GM21447 (cell line): Measurements from ENCODE around the gene DPY19L2.
"Not testable (repeated sequence)": the region's sequence is repeated elsewhere in the genome, so short reads cannot be mapped to it uniquely, and the experiment has no call there.

Source experiments
- ATAC-seq: cut with Tn5 transposase; IDR thresholded peaks from one replicate; pipeline ENCODE4 v1.9.1; 2021; ENCODE audit not compliant: unreplicated experiment

Gene DPY19L2

DNA sequence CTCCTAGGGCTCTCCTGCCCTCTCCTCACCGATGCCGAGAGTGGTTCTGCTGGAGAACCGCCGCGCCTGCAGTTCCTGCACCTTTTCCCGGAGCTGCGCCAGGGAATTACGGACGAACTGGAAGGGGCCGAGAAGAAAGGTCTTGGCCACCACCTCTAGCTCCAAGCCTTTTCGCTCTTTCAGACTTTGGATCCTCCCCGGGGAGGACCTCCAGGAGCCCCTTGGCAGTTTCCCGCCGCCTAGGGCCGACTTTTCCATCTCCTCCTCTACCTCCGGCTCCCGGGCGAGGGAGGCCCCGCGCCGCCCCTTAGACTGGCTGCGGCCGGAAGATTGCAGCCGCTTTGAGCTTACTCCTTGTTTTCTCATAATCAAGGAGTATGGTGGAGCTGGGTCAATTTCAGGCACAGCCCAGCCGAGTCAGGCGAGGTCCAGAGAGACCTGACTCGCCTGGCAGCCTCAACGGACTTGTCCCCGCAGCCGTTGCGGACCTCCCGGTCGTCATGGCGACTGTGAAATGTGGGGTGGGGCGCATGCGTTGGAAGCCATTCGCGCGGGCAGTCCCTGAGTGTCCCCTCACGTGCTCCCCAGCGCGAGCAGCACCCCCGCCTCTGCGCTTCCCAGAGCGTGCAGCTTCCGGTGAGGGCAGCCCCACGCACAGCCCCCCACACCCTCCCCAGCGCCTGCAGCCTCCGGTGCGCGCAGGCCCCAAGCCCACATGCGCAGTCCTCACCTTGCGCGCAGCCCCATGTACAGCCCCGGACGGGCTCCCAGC is at the start of gene DPY19L2:
TSS of gene DPY19L2 (minus strand) at position 466 of the 772 bp plus-strand sequence. CDS start at position 366, 100 bp downstream.
- peak; percentile 74 for ATAC-seq

DNA sequence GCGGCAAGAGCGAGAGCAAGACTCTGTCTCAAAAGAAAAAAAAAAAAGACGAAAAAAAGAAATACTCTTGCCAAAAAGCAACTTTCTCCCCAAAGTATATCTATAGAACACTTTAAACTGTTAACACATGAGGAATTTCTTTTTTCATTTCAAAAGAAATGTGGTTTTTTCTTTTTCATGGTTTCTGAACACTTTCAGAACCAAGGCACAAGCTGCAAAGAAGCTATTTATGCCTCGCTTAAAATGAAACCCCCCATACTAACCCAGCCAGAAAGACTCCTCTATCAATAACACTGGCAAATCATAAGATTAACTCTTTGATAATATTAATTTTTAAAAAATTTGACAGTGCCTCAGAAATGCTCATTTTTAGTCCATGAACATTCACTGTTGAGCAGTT is 48.6 kb upstream of the DPY19L2 start:
- not testable (repeated sequence) for ATAC-seq

- ATAC-seq, result not testable (repeated sequence)
Measured at GRCh38 chr12:63715107-63715625, 46.9 kb upstream of the DPY19L2 start.

DNA sequence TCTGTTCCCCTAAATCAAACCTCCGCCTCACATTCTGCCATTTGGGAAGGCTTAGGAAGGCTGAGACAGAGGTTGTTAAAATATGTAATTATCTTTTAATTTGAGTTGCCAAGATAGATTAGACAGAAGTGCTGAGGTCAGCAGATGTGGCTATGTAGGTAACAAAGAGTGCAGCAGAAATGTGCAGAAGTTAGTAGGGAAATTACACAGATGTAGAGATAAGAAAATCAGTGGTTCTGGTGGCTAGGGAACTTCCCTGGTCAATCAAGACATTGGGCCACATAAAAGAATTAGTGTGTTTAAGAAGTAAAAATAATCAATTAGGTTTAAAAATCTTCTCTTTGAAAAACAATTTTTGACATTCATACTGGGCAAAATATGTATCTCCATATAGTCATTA is 46.1 kb upstream of the DPY19L2 start:
- ATAC-seq, result not testable (repeated sequence)

DNA sequence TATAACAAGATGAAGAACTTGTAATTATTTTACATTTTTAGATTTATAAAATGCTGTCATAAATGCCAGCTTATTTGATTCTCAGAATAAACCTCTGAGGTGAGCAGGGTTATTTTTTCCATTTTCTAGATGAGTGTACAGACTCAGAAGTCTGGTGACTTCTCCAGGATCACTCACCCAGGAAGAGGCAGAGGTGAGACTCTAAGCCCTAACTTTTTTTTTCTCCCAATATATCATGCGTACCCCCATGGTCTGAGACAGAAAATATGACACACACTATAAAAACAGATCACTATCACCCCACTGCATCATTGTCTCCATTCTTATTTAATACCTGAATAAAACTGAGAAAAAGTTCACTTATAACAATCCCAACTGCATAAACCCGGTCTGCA is 45.4 kb upstream of the DPY19L2 start:
- ATAC-seq, result not testable (repeated sequence)

DNA sequence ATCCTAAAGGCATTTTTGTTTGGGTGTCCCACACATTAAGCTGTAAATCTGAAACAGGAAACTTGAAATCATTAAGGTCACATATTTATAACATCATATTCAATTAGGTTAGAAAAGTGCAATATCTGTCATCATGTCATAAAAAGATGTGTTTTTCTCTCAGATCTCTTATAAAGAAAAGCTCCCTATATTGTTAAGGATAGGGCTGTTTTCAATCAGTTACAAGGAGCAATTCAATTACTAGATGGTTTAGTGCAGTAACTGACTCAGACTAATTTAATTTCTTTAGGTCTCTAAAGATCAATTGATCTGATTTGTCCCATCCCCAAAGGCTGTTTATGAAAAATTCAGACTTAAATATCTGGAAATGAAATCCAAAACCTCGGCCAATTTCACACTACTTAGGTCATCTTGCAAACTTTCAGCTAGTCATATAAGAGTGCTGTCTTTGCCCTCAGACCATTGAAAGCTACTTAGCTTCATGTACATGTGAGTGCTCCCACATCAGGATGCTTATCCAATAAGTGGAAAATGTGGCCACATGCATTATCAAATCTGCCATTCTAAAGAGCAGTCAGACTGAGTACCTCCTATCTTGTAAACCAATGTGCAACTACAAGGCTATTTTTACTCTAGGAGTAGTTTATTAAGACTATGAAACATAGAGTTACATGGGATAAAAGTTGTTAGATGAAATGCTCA is 44.8 kb upstream of the DPY19L2 start:
- not testable (repeated sequence) for ATAC-seq

GRCh38 chr12:63712376-63712974 is 44.2 kb upstream of the DPY19L2 start:
- not testable (repeated sequence) for ATAC-seq

GRCh38 chr12:63711339-63711738 is 43.0 kb upstream of the DPY19L2 start:
- not testable (repeated sequence) for ATAC-seq

- ATAC-seq, result no peak
Measured at GRCh38 chr12:63706336-63706735, 38.0 kb upstream of the DPY19L2 start.

DNA sequence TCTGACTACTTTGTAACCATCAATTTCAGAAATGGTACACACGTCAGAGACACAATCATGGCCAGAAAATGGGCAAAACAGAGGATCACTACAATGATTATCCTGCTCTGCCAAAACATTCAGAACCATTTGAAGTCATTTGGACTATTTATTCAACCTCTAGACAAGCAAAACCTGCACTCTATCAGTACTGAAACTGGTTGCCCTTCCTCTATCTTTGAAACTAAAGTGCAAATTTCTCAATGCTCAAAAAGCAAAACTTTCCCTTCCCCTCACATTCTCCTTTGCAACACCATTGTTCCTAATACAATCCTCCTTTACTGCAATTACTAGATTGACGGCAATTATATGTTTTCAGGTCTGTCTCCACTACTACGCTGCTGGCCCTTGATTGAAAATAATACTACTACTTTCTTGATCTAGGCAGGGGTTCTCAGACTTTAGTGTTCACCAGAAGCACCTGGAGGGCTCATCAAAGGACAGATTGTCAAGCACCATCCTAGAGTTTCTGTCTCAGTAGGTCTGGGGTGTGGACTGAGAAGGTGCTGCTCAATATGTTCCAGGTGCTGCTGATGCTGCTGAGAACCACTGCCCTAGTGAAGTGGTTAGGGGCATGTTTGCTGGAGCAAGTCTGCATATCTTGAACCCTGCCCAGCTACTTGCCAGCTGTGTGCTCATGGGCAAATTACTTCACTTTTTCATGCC is 31.5 kb upstream of the DPY19L2 start:
- ATAC-seq, result not testable (repeated sequence)

DNA sequence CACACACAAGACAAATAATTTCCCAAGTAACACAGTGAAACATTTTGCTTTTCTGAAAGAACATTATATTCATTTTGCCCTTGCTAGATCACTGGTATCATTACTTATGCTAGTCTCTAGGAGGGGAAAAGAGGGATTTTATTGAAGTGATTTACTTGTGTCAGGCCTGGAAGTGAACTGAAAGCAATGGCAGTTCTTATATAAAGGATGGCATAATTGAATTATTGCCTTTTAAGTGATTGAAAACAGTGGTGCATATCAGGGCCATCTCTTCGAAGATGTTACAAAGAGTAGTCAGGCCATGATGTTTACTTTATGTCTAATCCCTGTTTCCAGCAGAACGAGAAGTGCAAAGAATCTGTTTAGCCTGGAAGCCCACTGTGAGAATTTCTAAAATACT is 30.7 kb upstream of the DPY19L2 start:
- ATAC-seq, result not testable (repeated sequence)

DNA sequence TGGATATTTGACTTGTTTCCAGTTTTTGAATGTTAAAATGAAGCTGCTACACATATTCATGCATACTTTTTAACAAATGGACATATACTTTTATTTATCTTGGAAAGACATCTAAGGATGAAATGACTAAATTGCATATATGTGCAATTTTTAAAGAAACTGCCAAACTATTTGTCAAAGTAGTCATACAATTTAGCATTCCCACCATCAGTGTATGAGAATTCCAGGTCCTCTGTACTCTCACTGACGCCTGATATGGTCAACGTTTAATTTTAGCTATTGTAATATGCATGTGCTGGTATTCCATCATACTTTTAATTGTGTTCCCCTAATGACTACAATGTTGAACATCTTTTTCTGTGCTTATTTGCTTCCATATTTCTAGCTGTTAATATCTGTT is 22.5 kb upstream of the DPY19L2 start:
- ATAC-seq, result not testable (repeated sequence)

DNA sequence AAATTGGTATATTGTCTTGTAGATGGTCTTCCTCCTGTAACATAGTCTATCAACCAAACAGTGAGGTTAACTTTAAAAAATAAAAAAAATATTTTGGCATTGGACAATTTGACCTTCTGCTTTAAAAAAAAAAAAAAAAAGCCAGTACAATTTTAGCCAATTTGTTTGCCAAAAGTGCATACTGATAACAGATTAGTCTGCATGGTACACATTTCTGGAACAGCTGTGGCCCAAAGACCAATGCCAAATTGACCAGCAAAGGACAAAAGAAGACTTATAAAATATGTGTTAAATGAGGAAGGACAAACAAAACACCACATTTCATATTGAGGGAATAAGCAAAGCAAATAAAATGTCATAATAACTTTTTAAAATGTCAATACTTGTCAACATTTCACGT is 20.8 kb upstream of the DPY19L2 start:
- ATAC-seq, result not testable (repeated sequence)

GRCh38 chr12:63686623-63687022 is 18.3 kb upstream of the DPY19L2 start:
- not testable (repeated sequence) for ATAC-seq

- ATAC-seq, result not testable (repeated sequence)
Measured at GRCh38 chr12:63685789-63686188, 17.5 kb upstream of the DPY19L2 start.

DNA sequence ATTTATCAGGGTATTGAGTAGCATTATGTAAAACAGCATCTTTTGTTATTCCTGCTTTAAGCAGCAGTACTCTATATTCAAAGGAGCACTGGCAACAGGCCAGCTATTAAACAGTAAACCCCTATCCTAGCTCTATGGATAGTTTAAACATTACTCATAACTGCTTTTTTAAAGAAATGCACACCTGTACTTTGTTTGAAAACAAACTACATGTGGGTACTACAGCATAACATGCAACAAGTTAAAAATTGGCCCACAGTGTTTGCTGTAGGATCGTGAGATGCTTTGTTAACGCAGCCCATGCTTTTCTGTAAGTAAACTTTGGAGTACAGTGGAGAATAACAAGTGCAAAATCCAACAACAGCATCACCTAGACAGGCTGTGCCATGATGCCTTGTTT is 14.3 kb upstream of the DPY19L2 start:
- ATAC-seq, result not testable (repeated sequence)

GRCh38 chr12:63680758-63681157 is 12.5 kb upstream of the DPY19L2 start:
- not testable (repeated sequence) for ATAC-seq

GRCh38 chr12:63672550-63672949 is 4.3 kb upstream of the DPY19L2 start:
- ATAC-seq, result not testable (repeated sequence)

GRCh38 chr12:63669936-63670335 is 1.6 kb upstream of the DPY19L2 start:
- not testable (repeated sequence) for ATAC-seq

- not testable (repeated sequence) for ATAC-seq
Measured at GRCh38 chr12:63669427-63669826, 1.1 kb upstream of the DPY19L2 start.
